Endodermal cell (in vitro differentiated cells): ENCODE results near the gene SLC25A6. TPM values are rescaled to one million over a fixed set of nuclear protein-coding genes. Genes with fewer than 3 reads are reported as not detected.

Source experiments
- DNase-seq: peaks from one replicate; pipeline ENCODE4 v3.0.0-alpha.2; 2017
- H3K27ac ChIP-seq: 2 replicates; pipeline ENCODE4 v1.5.1; 2013; ENCODE audit warnings: mild to moderate bottlenecking, low read depth, low read length, moderate library complexity
- H3K27me3 ChIP-seq: 2 replicates; pipeline ENCODE4 v1.6.1; 2013; ENCODE audit warnings: mild to moderate bottlenecking, low read length, moderate library complexity; ENCODE audit not compliant: insufficient read depth, control insufficient read depth, poor library complexity, severe bottlenecking
- H3K36me3 ChIP-seq: 2 replicates; pipeline ENCODE4 v1.7.0; 2013; ENCODE audit warnings: mild to moderate bottlenecking, low read length, moderate library complexity; ENCODE audit not compliant: control insufficient read depth, insufficient read depth
- H3K4me1 ChIP-seq: one replicate; pipeline ENCODE4 v1.7.0; 2013; ENCODE audit warnings: low read length; ENCODE audit not compliant: control insufficient read depth, insufficient read depth
- H3K4me3 ChIP-seq: 2 replicates; pipeline ENCODE4 v1.5.1; 2013; ENCODE audit warnings: mild to moderate bottlenecking, low read length, moderate library complexity
- H3K9ac ChIP-seq: 2 replicates; pipeline ENCODE4 v1.6.1; 2013; ENCODE audit warnings: mild to moderate bottlenecking, low read length, moderate library complexity; ENCODE audit not compliant: poor library complexity, severe bottlenecking; ENCODE audit errors: extremely low read depth
- H3K9me3 ChIP-seq: 2 replicates; pipeline ENCODE4 v1.6.1; 2013; ENCODE audit warnings: mild to moderate bottlenecking, low read length, moderate library complexity; ENCODE audit not compliant: control insufficient read depth
- H3K27ac Mint-ChIP-seq: 2 replicates; pipeline ENCODE4 v1.8.0; 2020; ENCODE audit warnings: mixed read lengths
- H3K27me3 Mint-ChIP-seq: 2 replicates; pipeline ENCODE4 v1.8.0; 2021; ENCODE audit warnings: mild to moderate bottlenecking, mixed read lengths; ENCODE audit not compliant: insufficient read depth
- H3K36me3 Mint-ChIP-seq: 2 replicates; pipeline ENCODE4 v1.8.0; 2020; ENCODE audit warnings: low read depth, mixed read lengths
- H3K4me1 Mint-ChIP-seq: 2 replicates; pipeline ENCODE4 v1.8.0; 2020; ENCODE audit warnings: mixed read lengths
- H3K4me3 Mint-ChIP-seq: 2 replicates; pipeline ENCODE4 v1.8.0; 2020; ENCODE audit warnings: mild to moderate bottlenecking, moderate library complexity, mixed read lengths
- H3K9me3 Mint-ChIP-seq: 2 replicates; pipeline ENCODE4 v1.8.0; 2020; ENCODE audit warnings: mild to moderate bottlenecking, mixed read lengths
- WGBS, 2 experiments: methylation state at CpG; one replicate each; pipeline versions ENCODE4 v1.1.5 to v1.1.7; 2013; ENCODE audit warnings: missing lambda C conversion rate in 2 of 2, mixed read lengths in 1 of 2; ENCODE audit not compliant: insufficient coverage in 1 of 2, insufficient read length in 1 of 2; 5-methylcytosine and 5-hydroxymethylcytosine counted together
- total RNA-seq, 2 donors: library from RNA; stranded (reverse); fragmentation: NEBNext Ultra II Directional in 1 of 2; extraction: Animal tissue kit (Norgen Biotek cat#: 25700) in 1 of 2; gene quantifications; 2 replicates in 1 of 2; 3 replicates in 1 of 2; pipeline ENCODE4 v1.2.1, GENCODE V29; 2021
- TF ChIP-seq, protein P1 (sequence below): fragments of 200-600 bp; sonication (generic); conservative IDR thresholded peaks from 2 replicates; pipeline ENCODE4 v1.5.0; 2021; ENCODE audit warnings: antibody characterized with exemption, mild to moderate bottlenecking

SLC25A6 gene
- total RNA-seq, 2 donors from 2014 or later: 424 to 429 TPM

DNA sequence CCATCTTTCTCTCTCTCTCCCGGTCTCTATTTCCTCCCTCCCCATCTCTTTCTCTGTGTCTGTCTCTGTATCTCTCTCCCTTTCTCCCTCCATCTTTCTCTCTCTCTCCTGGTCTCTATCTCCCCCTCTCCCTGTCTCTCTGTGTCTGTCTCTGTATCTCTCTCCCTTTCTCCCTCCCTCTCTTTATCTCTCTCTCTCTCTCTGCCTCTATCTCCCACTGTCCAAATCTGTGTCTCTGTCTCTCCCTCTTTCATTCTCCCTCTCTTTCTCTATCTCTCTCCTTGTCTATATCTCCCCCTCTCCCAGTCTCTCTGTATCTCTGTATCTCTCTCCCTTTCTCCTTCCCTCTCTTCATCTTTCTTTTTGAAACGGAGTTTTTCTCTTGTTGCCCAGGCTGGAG lies 31.7 kb downstream of the SLC25A6 start:
- WGBS, 2 experiments: 87 to 88% methylated on average over 2 of the region's 2 CpGs
- Histone ChIP-seq H3K4me3 (no peak overlapping the region), H3K9me3 (no peaks in the 10 kb centered on the region), H3K36me3 (no peaks in the 10 kb centered on the region), H3K27me3 (no peaks in the 10 kb centered on the region), H3K4me1 (no peaks in the 10 kb centered on the region), H3K27ac (no peak overlapping the region), H3K9ac (no peak overlapping the region)
- no peak for DNase-seq
- Mint-ChIP-seq H3K27me3 (no peaks in the 10 kb centered on the region), H3K4me3 (no peak overlapping the region), H3K4me1 (peaks cover 3% of the 10 kb centered on the region), H3K36me3 (peaks cover 16% of the 10 kb centered on the region), H3K9me3 (peaks cover 9% of the 10 kb centered on the region), H3K27ac (no peak overlapping the region)
- TF ChIP-seq, protein P1, sequence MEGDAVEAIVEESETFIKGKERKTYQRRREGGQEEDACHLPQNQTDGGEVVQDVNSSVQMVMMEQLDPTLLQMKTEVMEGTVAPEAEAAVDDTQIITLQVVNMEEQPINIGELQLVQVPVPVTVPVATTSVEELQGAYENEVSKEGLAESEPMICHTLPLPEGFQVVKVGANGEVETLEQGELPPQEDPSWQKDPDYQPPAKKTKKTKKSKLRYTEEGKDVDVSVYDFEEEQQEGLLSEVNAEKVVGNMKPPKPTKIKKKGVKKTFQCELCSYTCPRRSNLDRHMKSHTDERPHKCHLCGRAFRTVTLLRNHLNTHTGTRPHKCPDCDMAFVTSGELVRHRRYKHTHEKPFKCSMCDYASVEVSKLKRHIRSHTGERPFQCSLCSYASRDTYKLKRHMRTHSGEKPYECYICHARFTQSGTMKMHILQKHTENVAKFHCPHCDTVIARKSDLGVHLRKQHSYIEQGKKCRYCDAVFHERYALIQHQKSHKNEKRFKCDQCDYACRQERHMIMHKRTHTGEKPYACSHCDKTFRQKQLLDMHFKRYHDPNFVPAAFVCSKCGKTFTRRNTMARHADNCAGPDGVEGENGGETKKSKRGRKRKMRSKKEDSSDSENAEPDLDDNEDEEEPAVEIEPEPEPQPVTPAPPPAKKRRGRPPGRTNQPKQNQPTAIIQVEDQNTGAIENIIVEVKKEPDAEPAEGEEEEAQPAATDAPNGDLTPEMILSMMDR: no peak

DNA sequence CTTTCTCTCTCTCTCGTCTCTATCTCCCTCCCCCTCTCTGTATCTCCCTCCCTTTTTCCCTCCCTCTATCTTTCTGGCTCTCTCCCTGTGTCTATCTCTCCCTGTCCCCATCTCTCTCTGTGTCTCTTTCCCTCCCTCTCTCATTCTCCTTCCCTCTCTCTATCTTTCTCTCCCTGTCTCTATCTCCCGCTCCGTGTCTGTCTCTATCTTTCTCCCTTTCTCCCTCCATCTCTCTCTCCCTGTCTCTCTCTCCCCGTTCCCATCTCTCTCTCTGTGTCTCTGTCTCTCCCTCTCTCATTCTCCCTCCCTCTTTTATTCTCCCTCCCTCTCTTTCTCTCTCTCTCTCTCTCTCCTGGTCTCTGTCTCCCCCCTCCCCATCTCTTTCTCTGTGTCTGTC lies 32.4 kb downstream of the SLC25A6 start:
- no peaks in the 10 kb centered on the region for H3K4me1 ChIP-seq
- H3K9me3 Mint-ChIP-seq: peaks cover 9% of the 10 kb centered on the region
- H3K36me3 Mint-ChIP-seq: peaks cover 15% of the 10 kb centered on the region
- no peaks in the 10 kb centered on the region for H3K27me3 Mint-ChIP-seq
- H3K9me3 ChIP-seq: no peaks in the 10 kb centered on the region
- no peaks in the 10 kb centered on the region for H3K27me3 ChIP-seq
- H3K9ac ChIP-seq: no peak overlapping the region
- no peaks in the 10 kb centered on the region for H3K36me3 ChIP-seq
- 85 to 87% methylated on average over 4 of the region's 4 CpGs for WGBS, 2 experiments
- H3K4me3 Mint-ChIP-seq: no peak overlapping the region
- DNase-seq: no peak
- H3K4me1 Mint-ChIP-seq: peaks cover 3% of the 10 kb centered on the region
- TF ChIP-seq, protein P1: no peak
- H3K4me3 ChIP-seq: no peak overlapping the region
- H3K27ac Mint-ChIP-seq: no peak overlapping the region
- H3K27ac ChIP-seq: no peak overlapping the region

DNA sequence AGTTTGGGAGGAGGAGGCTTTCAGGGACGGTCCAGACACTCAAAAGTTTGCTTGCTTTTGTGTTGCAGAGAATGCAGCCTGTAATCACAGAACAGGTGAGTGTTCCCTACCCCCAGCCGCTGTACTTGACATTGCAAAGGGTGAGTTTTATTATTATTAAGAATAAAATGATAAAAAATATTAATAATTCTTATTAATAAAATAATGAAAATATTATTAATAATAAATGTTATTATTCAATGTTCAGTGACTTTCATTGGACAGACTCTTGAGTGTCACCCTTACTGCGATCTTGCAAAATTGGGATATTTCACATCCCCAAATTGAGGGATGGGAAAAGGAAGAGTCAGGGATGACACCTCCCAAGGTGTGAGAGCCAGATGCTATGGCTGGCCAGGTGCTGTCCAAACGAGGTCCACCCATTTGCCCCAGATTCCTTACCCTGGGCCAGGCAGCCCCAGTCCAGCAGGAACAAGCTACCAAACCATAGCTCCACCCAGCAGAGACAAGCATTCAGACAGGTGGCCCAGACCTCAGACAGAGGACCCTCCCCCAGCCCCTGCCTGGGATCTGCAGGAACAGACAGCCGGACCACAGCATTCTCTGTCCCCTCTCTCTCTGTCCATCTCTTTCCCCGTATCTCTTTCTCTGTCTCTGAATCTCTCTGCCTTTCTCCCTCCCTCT lies 33.0 kb downstream of the SLC25A6 start:
- Mint-ChIP-seq H3K4me3 (no peak overlapping the region), H3K27me3 (no peaks in the 10 kb centered on the region), H3K4me1 (peaks cover 3% of the 10 kb centered on the region), H3K36me3 (peaks cover 15% of the 10 kb centered on the region), H3K9me3 (peaks cover 9% of the 10 kb centered on the region), H3K27ac (no peak overlapping the region)
- Histone ChIP-seq H3K27me3 (no peaks in the 10 kb centered on the region), H3K9ac (no peak overlapping the region), H3K4me3 (no peak overlapping the region), H3K4me1 (no peaks in the 10 kb centered on the region), H3K36me3 (no peaks in the 10 kb centered on the region), H3K9me3 (no peaks in the 10 kb centered on the region), H3K27ac (no peak overlapping the region)
- DNase-seq: no peak
- TF ChIP-seq, protein P1: no peak
- WGBS, 2 experiments: 86 to 89% methylated on average over 3 to 5 of the region's 6 CpGs
